GM19397 (cell line): Measurements from ENCODE around the gene PDPR.
"Not testable (repeated sequence)": the region's sequence is repeated elsewhere in the genome, so short reads cannot be mapped to it uniquely, and the experiment has no call there.

Source experiments
- ATAC-seq: cut with Tn5 transposase; IDR thresholded peaks from one replicate; pipeline ENCODE4 v1.9.1; 2021; ENCODE audit warnings: mild to moderate bottlenecking, moderate library complexity; ENCODE audit not compliant: unreplicated experiment

The PDPR gene

GRCh38 chr16:70127706-70128105 lies 13.6 kb downstream of the PDPR start:
- not testable (repeated sequence) for ATAC-seq

- ATAC-seq, result not testable (repeated sequence)
Observed at GRCh38 chr16:70128844-70129243, 14.7 kb downstream of the PDPR start.

- not testable (repeated sequence) for ATAC-seq
Observed at GRCh38 chr16:70135796-70136195, 21.7 kb downstream of the PDPR start.

GRCh38 chr16:70136595-70136994 lies 22.5 kb downstream of the PDPR start:
- ATAC-seq, result not testable (repeated sequence)

GRCh38 chr16:70142739-70143138 lies 28.6 kb downstream of the PDPR start:
- ATAC-seq, result not testable (repeated sequence)

GRCh38 chr16:70143231-70143895 lies 29.2 kb downstream of the PDPR start:
- ATAC-seq, result not testable (repeated sequence)

- ATAC-seq, result not testable (repeated sequence)
Observed at GRCh38 chr16:70147853-70148252, 33.7 kb downstream of the PDPR start.

GRCh38 chr16:70148453-70148852 lies 34.3 kb downstream of the PDPR start:
- ATAC-seq, result not testable (repeated sequence)

- not testable (repeated sequence) for ATAC-seq
Observed at GRCh38 chr16:70149296-70149695, 35.2 kb downstream of the PDPR start.

GRCh38 chr16:70151391-70151790 lies 37.3 kb downstream of the PDPR start:
- no peak for ATAC-seq

- no peak for ATAC-seq
Observed at GRCh38 chr16:70151941-70152509, 37.9 kb downstream of the PDPR start.

GRCh38 chr16:70152578-70153302 lies 38.6 kb downstream of the PDPR start:
- ATAC-seq, result no peak

GRCh38 chr16:70154736-70155135 lies 40.6 kb downstream of the PDPR start:
- ATAC-seq, result not testable (repeated sequence)

GRCh38 chr16:70156207-70156978 lies 42.3 kb downstream of the PDPR start:
- ATAC-seq, result no peak

GRCh38 chr16:70157105-70157476 lies 43.0 kb downstream of the PDPR start:
- no peak for ATAC-seq

GRCh38 chr16:70157477-70158260 lies 43.5 kb downstream of the PDPR start:
- no peak for ATAC-seq

GRCh38 chr16:70158261-70158939 lies 44.3 kb downstream of the PDPR start:
- ATAC-seq, result no peak

- no peak for ATAC-seq
Observed at GRCh38 chr16:70159355-70160348, 45.5 kb downstream of the PDPR start.

- ATAC-seq, result no peak
Observed at GRCh38 chr16:70160388-70160787, 46.3 kb downstream of the PDPR start.
